ENCODE results near the gene USP14. TPM values are rescaled to one million over a fixed set of nuclear protein-coding genes. Genes with fewer than 3 reads are reported as not detected.

The USP14 gene
- total RNA-seq, 6 donors from 2014 or later, result 11.5 to 41.2 (median 33.0) TPM

DNA sequence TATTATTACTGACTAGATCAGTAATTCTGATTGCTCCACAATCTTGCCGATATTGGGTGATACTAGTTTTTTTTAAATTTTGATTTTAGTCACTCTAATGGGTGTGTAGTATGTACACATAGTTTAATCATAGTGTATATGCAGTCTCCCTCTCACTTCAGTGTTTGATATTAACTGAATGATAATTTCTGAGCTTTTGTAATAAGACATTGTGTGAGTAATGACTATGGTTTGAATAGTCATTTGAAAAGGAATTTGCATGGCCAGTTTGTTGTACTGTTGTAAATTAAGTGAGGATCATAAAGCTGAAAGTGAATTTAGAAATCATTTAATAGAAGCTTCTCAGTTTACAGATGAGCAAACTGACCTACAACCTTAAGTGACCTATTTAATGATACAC, 33.4 kb downstream of the USP14 start:
- no peak overlapping the region for H3K27ac ChIP-seq
- no peaks in the 10 kb centered on the region for H3K27me3 ChIP-seq
- H3K4me3 ChIP-seq, result no peak overlapping the region
- 86 to 100% methylated on average over 1 of the region's 1 CpG for WGBS, 2 donors
- H3K36me3 ChIP-seq, result peaks cover 0 to 10% (median under 1%) of the 10 kb centered on the region in 4 donors
- DNase-seq (no peak), ATAC-seq (ENCODE audit: low FRiP score in 2 of 2) (no peak)
- no peaks in the 10 kb centered on the region for H3K4me1 ChIP-seq
- no peaks in the 10 kb centered on the region for H3K9me3 ChIP-seq
- TF ChIP-seq POLR2A (IDR thresholded peaks at IDR 0.05) (no peak), POLR2AphosphoS5 (IDR thresholded peaks at IDR 0.05) (no peak), EP300 (IDR thresholded peaks at IDR 0.05) (no peak)
- TF ChIP-seq, protein P1, sequence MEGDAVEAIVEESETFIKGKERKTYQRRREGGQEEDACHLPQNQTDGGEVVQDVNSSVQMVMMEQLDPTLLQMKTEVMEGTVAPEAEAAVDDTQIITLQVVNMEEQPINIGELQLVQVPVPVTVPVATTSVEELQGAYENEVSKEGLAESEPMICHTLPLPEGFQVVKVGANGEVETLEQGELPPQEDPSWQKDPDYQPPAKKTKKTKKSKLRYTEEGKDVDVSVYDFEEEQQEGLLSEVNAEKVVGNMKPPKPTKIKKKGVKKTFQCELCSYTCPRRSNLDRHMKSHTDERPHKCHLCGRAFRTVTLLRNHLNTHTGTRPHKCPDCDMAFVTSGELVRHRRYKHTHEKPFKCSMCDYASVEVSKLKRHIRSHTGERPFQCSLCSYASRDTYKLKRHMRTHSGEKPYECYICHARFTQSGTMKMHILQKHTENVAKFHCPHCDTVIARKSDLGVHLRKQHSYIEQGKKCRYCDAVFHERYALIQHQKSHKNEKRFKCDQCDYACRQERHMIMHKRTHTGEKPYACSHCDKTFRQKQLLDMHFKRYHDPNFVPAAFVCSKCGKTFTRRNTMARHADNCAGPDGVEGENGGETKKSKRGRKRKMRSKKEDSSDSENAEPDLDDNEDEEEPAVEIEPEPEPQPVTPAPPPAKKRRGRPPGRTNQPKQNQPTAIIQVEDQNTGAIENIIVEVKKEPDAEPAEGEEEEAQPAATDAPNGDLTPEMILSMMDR (IDR thresholded peaks at IDR 0.05), result no peak

- H3K4me1 ChIP-seq, result no peaks in the 10 kb centered on the region
- H3K36me3 ChIP-seq, result peaks cover 0 to 20% (median 2%) of the 10 kb centered on the region in 4 donors
- TF ChIP-seq POLR2AphosphoS5 (IDR thresholded peaks at IDR 0.05), result no peak
- TF ChIP-seq, protein P1 (IDR thresholded peaks at IDR 0.05), result no peak
- no peak for TF ChIP-seq EP300 (IDR thresholded peaks at IDR 0.05)
- no peak for TF ChIP-seq POLR2A (IDR thresholded peaks at IDR 0.05)
- ATAC-seq (ENCODE audit: low FRiP score in 2 of 2), result no peak
- no peaks in the 10 kb centered on the region for H3K27me3 ChIP-seq
- no peak overlapping the region for H3K4me3 ChIP-seq
- H3K9me3 ChIP-seq, result no peaks in the 10 kb centered on the region
- no peak for DNase-seq
- H3K27ac ChIP-seq, result no peak overlapping the region
- WGBS, 2 donors, result 85 to 90% methylated on average over 7 of the region's 7 CpGs
Observed at GRCh38 chr18:192801-193200, 34.4 kb downstream of the USP14 start.

- TF ChIP-seq EP300 (IDR thresholded peaks at IDR 0.05) (no peak), POLR2AphosphoS5 (IDR thresholded peaks at IDR 0.05) (no peak), POLR2A (IDR thresholded peaks at IDR 0.05) (no peak)
- TF ChIP-seq, protein P1 (IDR thresholded peaks at IDR 0.05), result no peak
- H3K9me3 ChIP-seq, result no peaks in the 10 kb centered on the region
- H3K4me3 ChIP-seq, result no peak overlapping the region
- no peaks in the 10 kb centered on the region for H3K4me1 ChIP-seq
- DNase-seq (no peak), ATAC-seq (ENCODE audit: low FRiP score in 2 of 2) (no peak)
- 91 to 97% methylated on average over 1 of the region's 1 CpG for WGBS, 2 donors
- no peaks in the 10 kb centered on the region for H3K27me3 ChIP-seq
- peaks cover 0 to 49% (median 13%) of the 10 kb centered on the region in 4 donors for H3K36me3 ChIP-seq
- no peak overlapping the region for H3K27ac ChIP-seq
Observed at GRCh38 chr18:195651-196050, 37.3 kb downstream of the USP14 start.

DNA sequence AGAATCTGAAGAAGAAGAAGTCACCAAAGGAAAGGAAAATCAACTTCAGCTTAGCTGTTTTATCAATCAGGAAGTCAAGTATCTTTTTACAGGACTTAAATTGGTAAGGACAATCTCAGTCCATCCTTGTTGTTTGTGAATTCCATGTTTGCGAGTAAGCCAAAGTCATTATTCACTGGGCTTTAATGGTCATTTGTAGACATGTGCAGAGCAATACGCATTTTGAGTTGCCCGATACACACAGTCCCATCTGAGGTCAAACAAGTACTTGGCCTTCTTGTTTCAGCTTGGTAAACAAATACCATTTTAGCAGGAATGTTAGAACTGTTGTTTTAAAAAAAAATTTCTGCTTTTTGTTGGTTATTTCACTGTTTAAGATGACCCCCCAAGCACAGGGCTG, 40.9 kb downstream of the USP14 start:
- ATAC-seq (ENCODE audit: low FRiP score in 2 of 2), result no peak

GRCh38 chr18:199768-200167, 41.4 kb downstream of the USP14 start:
- Histone ChIP-seq H3K27me3 (no peaks in the 10 kb centered on the region), H3K36me3 (peaks cover 1 to 86% (median 29%) of the 10 kb centered on the region in 4 donors), H3K4me3 (no peak overlapping the region), H3K4me1 (no peaks in the 10 kb centered on the region), H3K27ac (no peak overlapping the region), H3K9me3 (no peaks in the 10 kb centered on the region)
- 77 to 90% methylated on average over 2 of the region's 2 CpGs for WGBS, 2 donors
- DNase-seq (no peak), ATAC-seq (ENCODE audit: low FRiP score in 2 of 2) (no peak)
- TF ChIP-seq, protein P1 (IDR thresholded peaks at IDR 0.05), result no peak
- TF ChIP-seq EP300 (IDR thresholded peaks at IDR 0.05) (no peak), POLR2AphosphoS5 (IDR thresholded peaks at IDR 0.05) (no peak), POLR2A (IDR thresholded peaks at IDR 0.05) (no peak)

More for the DNA sequence above, 40.9 kb downstream of the USP14 start:
- H3K27ac ChIP-seq, result no peak overlapping the region
- DNase-seq, result no peak
- TF ChIP-seq POLR2AphosphoS5 (IDR thresholded peaks at IDR 0.05) (no peak), EP300 (IDR thresholded peaks at IDR 0.05) (no peak), POLR2A (IDR thresholded peaks at IDR 0.05) (no peak)
- TF ChIP-seq, protein P1 (IDR thresholded peaks at IDR 0.05), result no peak
- H3K9me3 ChIP-seq, result no peaks in the 10 kb centered on the region
- no peaks in the 10 kb centered on the region for H3K27me3 ChIP-seq
- 95 to 98% methylated on average over 3 of the region's 3 CpGs for WGBS, 2 donors
- H3K4me3 ChIP-seq, result no peak overlapping the region
- H3K4me1 ChIP-seq, result no peaks in the 10 kb centered on the region
- peaks cover 0 to 84% (median 27%) of the 10 kb centered on the region in 4 donors for H3K36me3 ChIP-seq

All from upper lobe of left lung (tissue), 6 donors.